DND-41 (cell line): Measurements from ENCODE around the gene TACC3.

Source experiments
- ATAC-seq: fragments of 200-7000 bp; cut with Tn5 transposase; 3 replicates; pipeline ENCODE4 v1.9.1; 2021; ENCODE audit warnings: low read depth; ENCODE audit not compliant: insufficient read depth
- DNase-seq: peaks from one replicate; pipeline ENCODE4 v3.0.0-alpha.2; 2020
- H2AFZ ChIP-seq: 2 replicates; pipeline ENCODE4 v1.6.0; 2012; ENCODE audit warnings: low read depth, low read length
- H3K27ac ChIP-seq: 2 replicates; pipeline ENCODE4 v1.5.1; 2012; ENCODE audit warnings: low read length, inconsistent platforms
- H3K27me3 ChIP-seq: fragments of 200-600 bp; sonication (generic); 2 replicates; pipeline ENCODE4 v1.6.0; 2012; ENCODE audit warnings: low read length, mild to moderate bottlenecking, inconsistent platforms; ENCODE audit not compliant: insufficient read depth, poor library complexity
- H3K36me3 ChIP-seq: 2 replicates; pipeline ENCODE4 v1.5.1; 2012; ENCODE audit warnings: low read length, inconsistent platforms; ENCODE audit not compliant: insufficient read depth
- H3K4me1 ChIP-seq: 2 replicates; pipeline ENCODE4 v1.5.1; 2012; ENCODE audit warnings: mild to moderate bottlenecking, low read length; ENCODE audit not compliant: insufficient read depth
- H3K4me2 ChIP-seq: 2 replicates; pipeline ENCODE4 v1.6.0; 2012; ENCODE audit warnings: mild to moderate bottlenecking, moderate library complexity, low read length, inconsistent platforms; ENCODE audit not compliant: insufficient read depth
- H3K4me3 ChIP-seq, 2 experiments: fragments of 200-600 bp in 1 of 2; shearing (Covaris generic) in 1 of 2; 2 replicates each; pipeline ENCODE4 v1.5.1; 2012 to 2016; ENCODE audit warnings: inconsistent platforms in 2 of 2, low read length in 2 of 2, mild to moderate bottlenecking in 2 of 2, low read depth in 1 of 2, moderate library complexity in 1 of 2
- H3K79me2 ChIP-seq: 2 replicates; pipeline ENCODE4 v1.6.0; 2012; ENCODE audit warnings: low read length, inconsistent platforms; ENCODE audit not compliant: insufficient read depth
- H3K9ac ChIP-seq: 2 replicates; pipeline ENCODE4 v1.6.0; 2012; ENCODE audit warnings: low read depth, mild to moderate bottlenecking, inconsistent platforms, low read length, moderate library complexity
- H3K9me3 ChIP-seq: 2 replicates; pipeline ENCODE4 v1.5.1; 2012; ENCODE audit warnings: low read length, moderate library complexity, mild to moderate bottlenecking, inconsistent platforms; ENCODE audit not compliant: insufficient read depth, severe bottlenecking
- H4K20me1 ChIP-seq: 2 replicates; pipeline ENCODE4 v1.6.0; 2012; ENCODE audit warnings: low read length; ENCODE audit not compliant: insufficient read depth
- CTCF ChIP-seq: IDR thresholded peaks from 2 replicates; pipeline ENCODE4 v1.5.1; 2012; ENCODE audit warnings: borderline replicate concordance, low read length, moderate library complexity, mild to moderate bottlenecking; ENCODE audit not compliant: poor library complexity, severe bottlenecking; ENCODE audit errors: extremely low read depth
- EZH2 ChIP-seq: IDR thresholded peaks from 3 replicates; pipeline ENCODE4 v1.6.1; 2012; ENCODE audit warnings: borderline replicate concordance, low read depth, mild to moderate bottlenecking, moderate library complexity, low read length, inconsistent platforms; ENCODE audit not compliant: severe bottlenecking

TACC3 gene

GRCh38 chr4:1740021-1740545 is 18.8 kb downstream of the TACC3 start:
- peaks cover 23% of the 10 kb centered on the region for H3K9me3 ChIP-seq
- peaks cover 35% of the 10 kb centered on the region for H4K20me1 ChIP-seq
- H3K9ac ChIP-seq = no peak overlapping the region
- H3K4me2 ChIP-seq = no peak overlapping the region
- no peaks in the 10 kb centered on the region for H3K27me3 ChIP-seq
- no peak overlapping the region for H2AFZ ChIP-seq
- H3K36me3 ChIP-seq = peaks cover 93% of the 10 kb centered on the region
- no peak overlapping the region for H3K27ac ChIP-seq
- ATAC-seq (no peak), DNase-seq (no peak)
- peaks cover 12% of the 10 kb centered on the region; the same call in 1 of the 2 replicates for H3K79me2 ChIP-seq
- H3K4me3 ChIP-seq = no peak overlapping the region
- TF ChIP-seq CTCF = no peak
- no peak for TF ChIP-seq EZH2
- H3K4me1 ChIP-seq = no peaks in the 10 kb centered on the region

GRCh38 chr4:1741208-1741607 is 19.9 kb downstream of the TACC3 start:
- Histone ChIP-seq H3K9me3 (peaks cover 21% of the 10 kb centered on the region), H3K9ac (no peak overlapping the region), H3K4me1 (no peaks in the 10 kb centered on the region), H3K79me2 (peaks cover 7% of the 10 kb centered on the region; the same call in 1 of the 2 replicates), H3K27me3 (no peaks in the 10 kb centered on the region), H3K4me2 (no peak overlapping the region), H3K4me3 (no peak overlapping the region), H3K27ac (no peak overlapping the region), H4K20me1 (peaks cover 40% of the 10 kb centered on the region), H3K36me3 (peaks cover 88% of the 10 kb centered on the region), H2AFZ (no peak overlapping the region)
- TF ChIP-seq CTCF (no peak), EZH2 (no peak)
- ATAC-seq (no peak), DNase-seq (no peak)

GRCh38 chr4:1743551-1743950 is 22.2 kb downstream of the TACC3 start:
- H3K27me3 ChIP-seq = no peaks in the 10 kb centered on the region
- ATAC-seq = no peak
- H2AFZ ChIP-seq = no peak overlapping the region
- DNase-seq = no peak
- H3K27ac ChIP-seq = no peak overlapping the region
- H3K4me2 ChIP-seq = no peak overlapping the region
- TF ChIP-seq EZH2 (no peak), CTCF (no peak)
- H3K79me2 ChIP-seq = no peaks in the 10 kb centered on the region; the same call in 1 of the 2 replicates
- H3K4me1 ChIP-seq = peaks cover 4% of the 10 kb centered on the region
- peaks cover under 1% of the 10 kb centered on the region for H3K9me3 ChIP-seq
- no peak overlapping the region for H3K9ac ChIP-seq
- peaks cover 65% of the 10 kb centered on the region for H3K36me3 ChIP-seq
- peaks cover 45% of the 10 kb centered on the region for H4K20me1 ChIP-seq
- no peak overlapping the region for H3K4me3 ChIP-seq

GRCh38 chr4:1743975-1744374 is 22.7 kb downstream of the TACC3 start:
- TF ChIP-seq CTCF (no peak), EZH2 (no peak)
- peaks cover 6% of the 10 kb centered on the region for H3K4me1 ChIP-seq
- peaks cover 46% of the 10 kb centered on the region for H4K20me1 ChIP-seq
- no peak overlapping the region for H3K9ac ChIP-seq
- no peak overlapping the region for H3K27ac ChIP-seq
- H3K9me3 ChIP-seq = no peaks in the 10 kb centered on the region
- DNase-seq (no peak), ATAC-seq (no peak)
- no peak overlapping the region for H3K4me2 ChIP-seq
- no peak overlapping the region for H2AFZ ChIP-seq
- no peaks in the 10 kb centered on the region for H3K27me3 ChIP-seq
- no peaks in the 10 kb centered on the region; the same call in 1 of the 2 replicates for H3K79me2 ChIP-seq
- H3K36me3 ChIP-seq = peaks cover 61% of the 10 kb centered on the region
- no peak overlapping the region for H3K4me3 ChIP-seq
